ENCODE data around the gene TNFRSF4.

TNFRSF4 gene

GRCh38 chr1:1236945-1237873 is 23.3 kb upstream of the TNFRSF4 start:
- H3K27ac ChIP-seq, result no peak overlapping the region
- no peak overlapping the region for H3K4me3 ChIP-seq
- DNase-seq (ENCODE audit: low spot score), result no peak
- TF ChIP-seq CTCF (IDR thresholded peaks at IDR 0.05), result no peak

DNA sequence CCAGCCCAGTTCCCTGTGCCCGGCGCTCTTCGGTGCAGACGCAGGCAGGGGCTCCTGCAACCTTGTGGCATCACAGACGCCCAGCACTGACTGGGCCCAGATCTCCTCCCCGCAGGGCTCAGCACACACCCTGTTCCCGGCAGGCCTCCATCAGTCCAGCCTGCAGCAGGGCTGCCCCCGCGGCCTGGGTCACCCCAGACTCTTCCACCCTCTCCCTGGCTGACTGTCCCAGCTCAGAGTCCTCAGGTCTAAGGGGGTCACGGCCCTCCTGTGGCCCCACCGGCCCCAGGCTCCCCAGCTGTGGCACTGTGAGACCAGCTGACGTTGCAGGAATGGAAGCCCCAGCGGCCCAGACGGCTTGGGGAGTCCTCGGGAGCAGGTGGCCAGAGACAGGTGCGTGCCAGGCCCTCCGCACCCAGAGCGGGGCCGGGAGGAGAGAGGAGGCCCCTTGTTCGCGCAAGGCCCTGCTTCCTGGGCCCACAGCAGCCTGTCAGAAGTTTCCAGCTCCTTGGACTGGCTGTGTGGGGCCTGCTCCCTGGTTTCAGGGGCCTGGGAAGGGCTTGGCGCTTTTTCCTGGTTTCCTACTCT is 22.3 kb upstream of the TNFRSF4 start:
- H3K27ac ChIP-seq, result no peak overlapping the region
- DNase-seq (ENCODE audit: low spot score), result no peak
- no peak overlapping the region for H3K4me3 ChIP-seq
- no peak for TF ChIP-seq CTCF (IDR thresholded peaks at IDR 0.05)

GRCh38 chr1:1235016-1235744 is 21.2 kb upstream of the TNFRSF4 start:
- Histone ChIP-seq H3K27ac (no peak overlapping the region), H3K4me3 (no peak overlapping the region)
- TF ChIP-seq CTCF (IDR thresholded peaks at IDR 0.05), result no peak
- no peak for DNase-seq (ENCODE audit: low spot score)

- TF ChIP-seq CTCF (IDR thresholded peaks at IDR 0.05), result no peak
These were observed 20.3 kb upstream of the TNFRSF4 start for GRCh38 chr1:1234180-1234808.

GRCh38 chr1:1233567-1233892 is 19.6 kb upstream of the TNFRSF4 start:
- no peak overlapping the region for H3K27ac ChIP-seq
- no peak overlapping the region for H3K4me3 ChIP-seq
- TF ChIP-seq CTCF (IDR thresholded peaks at IDR 0.05), result no peak
- DNase-seq (ENCODE audit: low spot score), result no peak

More at GRCh38 chr1:1234180-1234808, 20.3 kb upstream of the TNFRSF4 start:
- no peak for DNase-seq (ENCODE audit: low spot score)
- Histone ChIP-seq H3K4me3 (no peak overlapping the region), H3K27ac (no peak overlapping the region)

DNA sequence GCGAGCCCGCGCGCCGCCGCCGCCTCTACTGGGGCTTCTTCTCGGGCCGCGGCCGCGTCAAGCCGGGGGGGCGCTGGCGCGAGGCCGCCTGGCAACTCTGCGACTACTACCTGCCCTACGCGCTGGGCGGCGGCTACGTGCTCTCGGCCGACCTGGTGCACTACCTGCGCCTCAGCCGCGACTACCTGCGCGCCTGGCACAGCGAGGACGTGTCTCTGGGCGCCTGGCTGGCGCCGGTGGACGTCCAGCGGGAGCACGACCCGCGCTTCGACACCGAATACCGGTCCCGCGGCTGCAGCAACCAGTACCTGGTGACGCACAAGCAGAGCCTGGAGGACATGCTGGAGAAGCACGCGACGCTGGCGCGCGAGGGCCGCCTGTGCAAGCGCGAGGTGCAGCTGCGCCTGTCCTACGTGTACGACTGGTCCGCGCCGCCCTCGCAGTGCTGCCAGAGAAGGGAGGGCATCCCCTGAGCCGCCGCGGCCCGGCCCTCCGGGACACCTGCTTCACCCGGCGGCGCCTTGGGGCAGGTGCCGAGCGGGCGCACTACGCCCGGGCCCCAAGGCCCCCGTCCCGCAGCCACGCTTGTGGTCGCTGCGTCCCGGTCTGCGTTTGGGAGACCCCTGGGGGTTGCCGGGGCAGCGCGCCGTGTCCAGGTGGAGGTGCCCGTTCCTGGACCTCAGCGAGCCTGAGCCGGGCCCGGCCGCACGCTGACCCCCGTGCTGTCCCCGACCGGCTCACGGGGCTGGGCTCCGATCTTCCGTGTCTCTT is 19.0 kb upstream of the TNFRSF4 start:
- Histone ChIP-seq H3K27ac (no peak overlapping the region), H3K4me3 (peak overlapping the region; percentile 90)
- TF ChIP-seq CTCF (IDR thresholded peaks at IDR 0.05), result no peak
- DNase-seq (ENCODE audit: low spot score), result no peak
